Type B pancreatic cell (in vitro differentiated cells): ENCODE data around the gene RBBP8NL. TPM values are rescaled to one million over a fixed set of nuclear protein-coding genes. Genes with fewer than 3 reads are reported as not detected.

Experiments
- DNase-seq: peaks from one replicate; pipeline ENCODE4 v3.0.0; 2021; ENCODE audit warnings: mixed read lengths; ENCODE audit not compliant: unreplicated experiment; ENCODE audit errors: extremely low spot score
- H3K27ac Mint-ChIP-seq: 2 replicates; pipeline ENCODE4 v1.8.0; 2021; ENCODE audit warnings: mild to moderate bottlenecking, mixed read lengths
- H3K27me3 Mint-ChIP-seq: 2 replicates; pipeline ENCODE4 v1.8.0; 2021; ENCODE audit warnings: mixed read lengths
- H3K36me3 Mint-ChIP-seq: 2 replicates; pipeline ENCODE4 v1.8.0; 2021; ENCODE audit warnings: mixed read lengths
- H3K4me1 Mint-ChIP-seq: one replicate; pipeline ENCODE4 v1.8.0; 2021; ENCODE audit warnings: mixed read lengths; ENCODE audit not compliant: unreplicated experiment
- H3K4me3 Mint-ChIP-seq: 2 replicates; pipeline ENCODE4 v1.8.0; 2021; ENCODE audit warnings: mild to moderate bottlenecking, mixed read lengths
- H3K9me3 Mint-ChIP-seq: 2 replicates; pipeline ENCODE4 v1.8.0; 2021; ENCODE audit warnings: mixed read lengths
- total RNA-seq: library from RNA; stranded (reverse); gene quantifications from 2 replicates; pipeline ENCODE4 v1.2.1, GENCODE V29; 2021; ENCODE audit warnings: low replicate concordance
- TF ChIP-seq, protein P1 (sequence below): fragments of 200-600 bp; sonication (generic); conservative IDR thresholded peaks from 2 replicates; pipeline ENCODE4 v1.5.0; 2021; ENCODE audit warnings: antibody characterized with exemption, mild to moderate bottlenecking

The RBBP8NL gene
- total RNA-seq, 1 donor from 2014 or later, result 7.3 TPM

DNA sequence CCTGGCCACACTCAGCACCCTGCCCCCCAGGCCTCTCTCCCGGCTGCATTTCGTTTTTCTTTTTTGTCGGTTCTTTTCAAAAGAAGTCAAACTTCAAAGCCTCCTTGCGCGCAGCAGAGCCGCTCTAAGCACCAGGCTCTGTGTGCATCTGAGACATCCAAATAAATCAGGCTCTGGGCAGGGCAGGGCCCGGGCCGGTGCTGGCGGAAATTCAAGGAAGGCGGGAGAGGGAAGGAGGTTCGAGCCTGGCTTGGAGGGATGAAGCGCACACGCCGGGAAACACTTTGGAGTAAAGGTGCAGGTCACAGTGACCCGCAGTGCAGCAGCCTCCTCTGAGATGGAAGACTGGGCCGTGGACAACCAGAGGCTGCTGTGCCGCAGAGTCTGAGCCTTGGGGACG lies 42.7 kb upstream of the RBBP8NL start:
- no peaks in the 10 kb centered on the region for H3K36me3 Mint-ChIP-seq
- DNase-seq, result no peak
- peaks cover 23% of the 10 kb centered on the region for H3K27me3 Mint-ChIP-seq
- no peaks in the 10 kb centered on the region for H3K9me3 Mint-ChIP-seq
- peak overlapping the region; percentile 69 for H3K27ac Mint-ChIP-seq
- TF ChIP-seq, protein P1, sequence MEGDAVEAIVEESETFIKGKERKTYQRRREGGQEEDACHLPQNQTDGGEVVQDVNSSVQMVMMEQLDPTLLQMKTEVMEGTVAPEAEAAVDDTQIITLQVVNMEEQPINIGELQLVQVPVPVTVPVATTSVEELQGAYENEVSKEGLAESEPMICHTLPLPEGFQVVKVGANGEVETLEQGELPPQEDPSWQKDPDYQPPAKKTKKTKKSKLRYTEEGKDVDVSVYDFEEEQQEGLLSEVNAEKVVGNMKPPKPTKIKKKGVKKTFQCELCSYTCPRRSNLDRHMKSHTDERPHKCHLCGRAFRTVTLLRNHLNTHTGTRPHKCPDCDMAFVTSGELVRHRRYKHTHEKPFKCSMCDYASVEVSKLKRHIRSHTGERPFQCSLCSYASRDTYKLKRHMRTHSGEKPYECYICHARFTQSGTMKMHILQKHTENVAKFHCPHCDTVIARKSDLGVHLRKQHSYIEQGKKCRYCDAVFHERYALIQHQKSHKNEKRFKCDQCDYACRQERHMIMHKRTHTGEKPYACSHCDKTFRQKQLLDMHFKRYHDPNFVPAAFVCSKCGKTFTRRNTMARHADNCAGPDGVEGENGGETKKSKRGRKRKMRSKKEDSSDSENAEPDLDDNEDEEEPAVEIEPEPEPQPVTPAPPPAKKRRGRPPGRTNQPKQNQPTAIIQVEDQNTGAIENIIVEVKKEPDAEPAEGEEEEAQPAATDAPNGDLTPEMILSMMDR, result no peak
- H3K4me1 Mint-ChIP-seq, result peaks cover 18% of the 10 kb centered on the region
- H3K4me3 Mint-ChIP-seq, result peak overlapping the region; percentile 66

DNA sequence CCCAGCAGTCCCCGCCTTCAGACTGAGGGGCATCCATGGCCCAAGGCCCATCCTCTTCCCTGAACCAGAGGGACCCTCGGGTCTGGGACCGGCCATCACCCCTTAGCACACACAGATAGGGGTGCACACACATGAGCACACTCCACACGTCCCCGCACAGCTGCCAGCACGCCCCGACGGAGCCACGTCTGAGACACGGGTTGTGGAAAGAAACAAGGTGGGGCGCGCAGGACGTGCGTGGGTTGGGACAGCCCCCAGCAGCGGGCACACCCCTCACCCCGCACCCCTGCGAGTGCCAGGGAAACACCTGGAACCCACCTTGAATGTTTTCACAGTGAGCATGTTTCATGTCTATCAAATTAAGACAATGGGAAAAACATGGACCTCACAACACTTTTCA lies 42.0 kb upstream of the RBBP8NL start:
- H3K36me3 Mint-ChIP-seq, result no peaks in the 10 kb centered on the region
- DNase-seq, result no peak
- H3K27me3 Mint-ChIP-seq, result peaks cover 19% of the 10 kb centered on the region
- H3K9me3 Mint-ChIP-seq, result no peaks in the 10 kb centered on the region
- H3K4me1 Mint-ChIP-seq, result peaks cover 18% of the 10 kb centered on the region
- TF ChIP-seq, protein P1, result no peak
- H3K4me3 Mint-ChIP-seq, result no peak overlapping the region
- no peak overlapping the region for H3K27ac Mint-ChIP-seq

DNA sequence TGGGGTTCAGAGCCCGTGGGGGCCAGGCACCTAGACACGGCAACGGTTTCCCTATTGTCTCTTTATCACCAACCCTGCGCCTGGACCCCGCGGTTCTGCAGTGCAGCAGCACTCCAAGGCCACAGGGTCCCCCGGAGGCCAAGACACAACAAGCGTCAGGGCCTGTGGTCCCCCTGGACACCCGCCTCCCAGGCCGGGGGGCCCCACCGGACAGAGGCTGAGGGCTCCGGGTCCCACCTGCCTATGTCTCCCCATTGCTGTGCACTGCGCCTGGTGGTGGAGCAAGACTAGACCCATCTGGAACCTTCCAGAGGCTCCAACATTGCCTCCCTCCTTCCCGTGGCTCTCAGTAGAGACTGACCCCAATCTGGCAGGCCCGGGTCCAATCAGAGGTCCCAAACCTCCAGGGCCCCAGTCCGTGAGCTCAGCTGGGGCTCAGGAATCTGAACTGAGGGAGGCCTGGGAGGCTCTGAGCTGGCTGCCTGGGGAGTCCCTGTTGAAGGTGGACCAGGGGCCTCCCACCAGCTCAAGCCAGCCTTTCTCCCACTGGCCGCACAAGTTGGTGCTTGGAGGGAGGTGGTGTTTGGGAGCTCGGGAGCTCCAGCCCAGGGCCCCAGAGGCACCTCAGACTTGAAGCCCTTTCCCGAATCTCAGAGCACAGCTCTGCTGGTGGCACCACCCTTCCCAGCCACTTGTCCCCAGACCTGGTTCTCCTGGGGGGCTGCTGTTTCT lies 39.6 kb upstream of the RBBP8NL start:
- Mint-ChIP-seq H3K4me3 (no peak overlapping the region), H3K4me1 (peaks cover 14% of the 10 kb centered on the region), H3K27me3 (peaks cover 9% of the 10 kb centered on the region), H3K9me3 (no peaks in the 10 kb centered on the region), H3K27ac (no peak overlapping the region), H3K36me3 (no peaks in the 10 kb centered on the region)
- no peak for DNase-seq
- TF ChIP-seq, protein P1, result no peak

DNA sequence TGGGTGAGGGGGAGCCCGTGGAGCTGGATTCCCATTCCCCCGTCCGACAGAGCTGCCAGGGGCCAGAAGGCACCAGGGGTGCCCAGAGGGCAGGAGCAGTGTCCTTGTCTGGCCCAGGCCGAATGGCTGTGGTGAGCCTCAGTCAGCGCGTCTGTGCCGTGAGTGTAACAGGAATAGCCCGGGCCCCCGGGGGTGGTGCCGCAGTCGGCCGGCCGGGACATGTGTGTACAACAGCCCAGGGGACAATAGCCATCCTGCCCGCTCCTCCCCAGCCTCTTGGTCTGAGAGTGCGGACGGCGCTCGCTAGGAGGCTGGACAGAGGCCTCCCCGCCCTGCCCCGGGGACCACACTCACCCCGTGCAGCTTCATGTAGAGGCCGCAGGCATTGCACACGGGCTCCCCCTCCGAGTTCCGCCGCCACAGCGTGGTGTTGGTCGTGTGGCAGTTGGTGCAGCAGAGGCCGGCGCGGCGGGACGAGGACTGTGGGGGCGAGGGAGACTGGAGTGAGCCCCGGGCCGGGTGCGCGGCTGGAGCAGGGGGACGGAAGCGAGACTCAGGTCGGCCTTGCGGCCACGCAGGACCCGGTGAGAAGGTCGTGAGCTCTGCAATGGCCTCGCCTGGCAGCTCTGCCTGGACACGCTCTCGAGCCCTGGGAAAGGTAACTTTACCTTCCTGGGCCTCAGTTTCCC lies 38.9 kb upstream of the RBBP8NL start:
- H3K27ac Mint-ChIP-seq, result no peak overlapping the region
- no peaks in the 10 kb centered on the region for H3K9me3 Mint-ChIP-seq
- no peak overlapping the region for H3K4me3 Mint-ChIP-seq

DNA sequence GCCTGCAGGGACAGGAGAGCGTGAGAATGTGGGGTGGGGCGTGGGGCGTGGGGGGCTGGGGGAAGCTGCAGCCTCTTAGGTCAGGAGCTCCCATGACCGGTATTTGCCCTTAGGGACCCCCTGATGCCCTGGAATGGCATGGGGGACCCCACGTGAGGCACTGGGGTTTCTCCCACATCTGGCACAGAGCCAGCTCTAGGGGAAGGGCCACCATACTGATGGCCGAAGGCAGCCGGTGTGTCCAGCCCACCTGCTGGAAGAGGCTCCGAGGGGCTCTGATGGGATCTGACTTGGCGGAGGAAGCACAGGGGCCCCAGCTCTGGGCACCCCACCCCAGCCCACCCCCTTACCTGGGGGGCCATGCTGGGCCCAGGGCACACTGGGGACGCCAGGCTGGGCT lies 37.7 kb upstream of the RBBP8NL start:
- no peak for DNase-seq
- TF ChIP-seq, protein P1, result no peak
- H3K27ac Mint-ChIP-seq, result no peak overlapping the region

More for the DNA sequence above, 38.9 kb upstream of the RBBP8NL start:
- H3K4me1 Mint-ChIP-seq, result peaks cover 14% of the 10 kb centered on the region
- DNase-seq, result no peak
- peaks cover 7% of the 10 kb centered on the region for H3K27me3 Mint-ChIP-seq
- TF ChIP-seq, protein P1, result no peak
- no peaks in the 10 kb centered on the region for H3K36me3 Mint-ChIP-seq

More for the DNA sequence above, 37.7 kb upstream of the RBBP8NL start:
- Mint-ChIP-seq H3K4me3 (no peak overlapping the region), H3K4me1 (peaks cover 9% of the 10 kb centered on the region), H3K27me3 (peaks cover 3% of the 10 kb centered on the region), H3K9me3 (no peaks in the 10 kb centered on the region), H3K36me3 (no peaks in the 10 kb centered on the region)
